ENCODE measurements around the gene PTPN7. TPM values are rescaled to one million over a fixed set of nuclear protein-coding genes. Genes with fewer than 3 reads are reported as not detected.

PTPN7 gene
- not detected in 5 replicates for total RNA-seq (2022; extraction: Qiagen RNA extraction)

GRCh38 chr1:202160377-202160940, at the start of gene PTPN7:
Gene PTPN7, minus strand, starts transcription at chr1:202160602. Its CDS starts 1,200 bp downstream, at chr1:202159402.

GRCh38 chr1:202193614-202194327, 33.4 kb upstream of the PTPN7 start, which contains the start of gene LGR6:
Gene LGR6, plus strand, starts transcription at chr1:202193799. Its CDS starts 191 bp downstream, at chr1:202193990.

GRCh38 chr1:202144402-202145067, 15.9 kb downstream of the PTPN7 start, which contains the start of gene ARL8A:
Gene ARL8A, minus strand, starts transcription at chr1:202144737. Its CDS starts 165 bp downstream, at chr1:202144572.

GRCh38 chr1:202122639-202123335, 37.6 kb downstream of the PTPN7 start, which contains the start of gene GPR37L1:
Gene GPR37L1, plus strand, starts transcription at chr1:202122917. Its CDS starts 47 bp downstream, at chr1:202122964.

Other genes starting within 250 kb of the PTPN7 start
- gene LMOD1, start 214.1 kb downstream of the PTPN7 start, total RNA-seq (2022; extraction: Qiagen RNA extraction), result not detected in 5 replicates
- gene TIMM17A, start 205.1 kb downstream of the PTPN7 start, total RNA-seq (2022; extraction: Qiagen RNA extraction), result 85.2 to 152 TPM (median 97.7 TPM) in 5 replicates
- gene RNPEP, start 178.0 kb downstream of the PTPN7 start, total RNA-seq (2022; extraction: Qiagen RNA extraction), result 74.7 to 88.2 TPM (median 86.7 TPM) in 5 replicates
- 101 to 133 TPM (median 107 TPM) in 5 replicates for gene ELF3, start 150.0 kb downstream of the PTPN7 start, total RNA-seq (2022; extraction: Qiagen RNA extraction)
- gene GPR37L1, start 37.7 kb downstream of the PTPN7 start, total RNA-seq (2022; extraction: Qiagen RNA extraction), result 0.12 to 0.18 TPM (median 0.14 TPM) in 5 replicates
- 44.8 to 60.7 TPM (median 52.4 TPM) in 5 replicates for gene ARL8A, start 15.9 kb downstream of the PTPN7 start, total RNA-seq (2022; extraction: Qiagen RNA extraction)
- gene LGR6, start 33.2 kb upstream of the PTPN7 start, total RNA-seq (2022; extraction: Qiagen RNA extraction), result 0.54 to 1.3 TPM (median 0.66 TPM) in 5 replicates
- gene UBE2T, start 181.3 kb upstream of the PTPN7 start, total RNA-seq (2022; extraction: Qiagen RNA extraction), result 58.2 to 66.3 TPM (median 63.7 TPM) in 5 replicates
- 1.1 to 3.3 TPM (median 2.0 TPM) in 5 replicates for gene PPP1R12B, start 188.1 kb upstream of the PTPN7 start, total RNA-seq (2022; extraction: Qiagen RNA extraction)

Data from A549 treated with dexamethasone at 1 μM for 4 hours (cell line).